Activated CD4-positive, alpha-beta T cell treated with anti-CD3 and anti-CD28 coated beads, Interleukin-2, amount 50 U/mL, for 4 hours (primary cell): ENCODE data around the gene SCFD2.
"Not testable (repeated sequence)": the region's sequence is repeated elsewhere in the genome, so short reads cannot be mapped to it uniquely, and the experiment has no call there.

Source experiments
- DNase-seq, 2 experiments: peaks; one replicate each; pipeline ENCODE4 v3.0.0-alpha.2; 2020

SCFD2 gene

DNA sequence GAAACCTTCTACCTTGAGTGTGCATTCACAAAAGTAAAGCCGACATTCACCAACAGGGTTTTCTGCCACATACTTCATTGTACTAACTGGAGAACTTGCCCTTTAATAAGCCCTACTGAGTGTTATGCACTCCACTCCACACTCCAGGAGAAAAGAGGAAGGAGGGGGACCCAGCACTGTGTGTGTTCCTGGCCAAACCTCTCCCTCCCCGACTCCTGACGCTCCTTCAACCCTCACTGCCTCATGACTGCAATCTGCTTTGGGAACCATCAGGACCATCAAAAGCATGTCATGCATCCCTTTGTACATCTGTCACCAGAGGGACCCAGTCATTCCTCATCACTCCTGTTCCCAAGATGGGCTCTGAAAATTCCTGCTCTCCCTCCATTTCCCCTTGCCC lies 360.1 kb downstream of the SCFD2 start:
- DNase-seq = no peak

DNA sequence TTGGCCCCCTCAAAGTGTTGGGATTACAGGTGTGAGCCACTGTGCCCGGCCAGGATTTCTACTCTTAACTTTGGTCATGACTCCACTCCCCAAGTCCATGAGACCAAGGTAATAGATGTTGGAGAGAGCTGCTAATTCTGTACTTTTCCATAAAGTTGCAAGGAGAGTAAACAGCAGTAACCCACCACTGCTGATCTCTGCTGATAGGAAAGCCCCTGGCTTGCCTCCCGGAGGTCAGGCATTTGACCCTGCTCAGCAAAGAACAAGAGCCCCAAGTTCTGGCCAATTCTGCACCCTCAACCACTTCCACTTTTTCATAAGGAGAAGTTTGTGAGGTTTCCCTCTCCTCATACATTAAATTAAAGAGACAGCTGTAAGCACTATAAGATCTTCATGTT lies 360.7 kb downstream of the SCFD2 start:
- DNase-seq = no peak

DNA sequence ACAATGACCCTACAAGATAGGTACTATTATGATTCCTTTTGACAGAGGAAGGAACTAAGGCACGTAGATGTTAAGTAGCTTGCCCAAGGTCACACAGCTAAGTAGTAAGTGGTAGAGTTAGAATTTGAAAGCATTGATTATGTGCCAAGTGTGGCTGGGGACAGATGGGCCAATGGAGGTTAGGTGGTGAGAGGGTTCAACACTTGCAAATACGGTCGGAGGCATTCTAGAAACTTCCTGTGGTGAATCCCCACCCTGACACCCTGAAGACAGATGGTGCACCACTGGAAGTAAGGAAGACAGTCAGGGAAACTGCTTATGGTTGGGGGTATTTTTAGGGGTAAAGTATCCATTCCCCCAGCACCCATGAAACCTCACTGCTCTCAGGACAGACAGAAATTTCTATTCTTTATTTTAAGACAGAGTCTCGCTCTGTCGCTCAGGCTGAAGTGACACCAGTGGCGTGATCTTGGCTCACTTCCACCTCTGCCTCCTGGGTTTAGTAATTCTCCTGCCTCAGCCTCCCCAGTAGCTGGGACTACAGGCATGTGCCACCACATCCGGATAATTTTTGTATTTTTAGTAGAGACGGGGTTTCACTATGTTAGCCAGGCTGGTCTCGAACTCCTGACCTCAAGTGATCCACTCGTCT lies 361.2 kb downstream of the SCFD2 start:
- DNase-seq = no peak

DNA sequence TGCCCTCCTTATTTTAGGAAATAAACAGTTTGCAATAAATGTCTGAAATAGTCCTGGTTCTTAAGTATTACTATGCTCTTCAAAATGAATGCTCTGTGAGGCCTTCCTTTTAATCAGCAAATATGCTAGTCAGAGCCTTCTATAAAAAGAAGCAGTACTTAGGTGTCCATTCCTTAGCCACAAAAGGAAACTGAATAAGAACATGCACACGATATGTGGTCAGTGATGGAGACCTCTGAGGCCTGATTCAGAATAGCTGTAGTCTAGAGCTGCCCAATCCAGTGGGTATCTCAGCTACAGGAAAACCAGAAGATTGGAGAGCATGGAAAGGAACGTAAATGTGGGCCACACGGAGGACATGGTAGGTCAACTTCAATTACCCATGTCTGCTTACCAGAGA lies 361.9 kb downstream of the SCFD2 start:
- DNase-seq = no peak

DNA sequence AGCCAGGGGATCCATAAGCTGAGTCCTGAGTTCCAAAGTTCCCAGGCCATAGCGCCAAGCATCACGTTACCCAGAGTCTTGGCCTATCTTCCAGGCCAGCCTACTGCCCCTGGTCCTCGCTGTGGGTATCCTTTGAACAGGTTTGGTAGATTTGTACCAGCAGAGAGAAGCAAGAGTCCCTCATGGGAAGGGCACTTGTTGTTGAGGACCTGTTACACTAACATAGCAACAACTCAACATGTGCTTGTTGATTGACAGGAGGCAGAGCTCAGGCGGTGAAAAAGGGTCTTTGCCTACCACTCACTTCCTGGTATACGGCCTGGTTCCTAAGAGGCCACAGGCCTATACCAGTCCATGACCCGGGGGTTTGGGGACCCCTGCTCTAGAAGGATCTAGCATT lies 365.3 kb downstream of the SCFD2 start:
- DNase-seq = no peak

DNA sequence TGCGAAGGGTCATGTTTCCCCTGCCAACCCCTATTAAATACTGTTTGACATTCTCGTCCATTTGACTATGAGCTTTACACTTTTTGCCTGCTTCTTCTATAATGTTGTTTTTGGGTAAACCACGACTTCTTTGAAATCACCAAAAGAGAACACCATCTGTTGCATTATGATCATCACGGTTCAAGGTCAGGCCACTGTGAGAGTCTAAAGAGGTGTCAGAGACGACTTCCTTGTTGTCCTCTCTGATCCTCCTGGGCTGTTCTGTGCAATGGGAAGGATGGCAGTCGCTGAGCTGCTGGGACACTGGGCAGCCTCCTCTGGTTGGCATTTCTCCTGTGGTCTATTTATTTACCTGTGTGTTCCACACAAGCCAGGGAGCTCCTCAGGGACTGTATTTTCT lies 366.2 kb downstream of the SCFD2 start:
- no peak for DNase-seq

DNA sequence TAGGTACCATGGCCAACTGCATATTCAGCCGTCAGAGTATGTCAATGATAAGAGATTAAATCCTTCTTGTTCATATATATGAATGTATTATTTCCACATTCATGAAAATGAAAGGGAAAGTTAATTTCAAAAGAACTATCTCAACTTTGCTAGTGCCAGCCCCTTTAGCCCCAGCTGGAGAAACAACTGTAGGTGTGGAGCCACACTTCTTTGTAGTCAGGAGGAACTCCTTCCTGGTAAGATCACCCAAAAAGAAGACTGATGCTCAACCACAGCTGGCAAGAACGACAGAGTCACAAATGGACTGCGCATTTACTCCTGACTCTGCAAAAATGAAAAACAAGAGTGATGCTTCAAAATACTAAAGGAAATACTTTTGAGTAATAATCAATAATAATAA lies 367.4 kb downstream of the SCFD2 start:
- no peak for DNase-seq

DNA sequence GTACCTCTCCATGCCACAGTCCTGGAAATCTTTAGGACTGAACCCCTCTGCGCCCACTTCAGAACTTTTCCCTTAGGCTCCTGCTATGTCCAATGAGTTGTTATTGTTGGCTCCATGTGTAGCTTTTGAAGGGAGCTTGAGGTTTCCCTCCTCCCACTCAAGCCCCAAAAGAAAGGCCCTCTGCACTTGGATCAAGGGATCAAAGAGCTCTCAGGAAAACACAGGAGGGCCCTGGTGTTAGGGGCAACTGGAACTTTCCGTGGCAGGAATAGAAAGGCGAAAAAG lies 368.8 kb downstream of the SCFD2 start:
- DNase-seq = no peak

DNA sequence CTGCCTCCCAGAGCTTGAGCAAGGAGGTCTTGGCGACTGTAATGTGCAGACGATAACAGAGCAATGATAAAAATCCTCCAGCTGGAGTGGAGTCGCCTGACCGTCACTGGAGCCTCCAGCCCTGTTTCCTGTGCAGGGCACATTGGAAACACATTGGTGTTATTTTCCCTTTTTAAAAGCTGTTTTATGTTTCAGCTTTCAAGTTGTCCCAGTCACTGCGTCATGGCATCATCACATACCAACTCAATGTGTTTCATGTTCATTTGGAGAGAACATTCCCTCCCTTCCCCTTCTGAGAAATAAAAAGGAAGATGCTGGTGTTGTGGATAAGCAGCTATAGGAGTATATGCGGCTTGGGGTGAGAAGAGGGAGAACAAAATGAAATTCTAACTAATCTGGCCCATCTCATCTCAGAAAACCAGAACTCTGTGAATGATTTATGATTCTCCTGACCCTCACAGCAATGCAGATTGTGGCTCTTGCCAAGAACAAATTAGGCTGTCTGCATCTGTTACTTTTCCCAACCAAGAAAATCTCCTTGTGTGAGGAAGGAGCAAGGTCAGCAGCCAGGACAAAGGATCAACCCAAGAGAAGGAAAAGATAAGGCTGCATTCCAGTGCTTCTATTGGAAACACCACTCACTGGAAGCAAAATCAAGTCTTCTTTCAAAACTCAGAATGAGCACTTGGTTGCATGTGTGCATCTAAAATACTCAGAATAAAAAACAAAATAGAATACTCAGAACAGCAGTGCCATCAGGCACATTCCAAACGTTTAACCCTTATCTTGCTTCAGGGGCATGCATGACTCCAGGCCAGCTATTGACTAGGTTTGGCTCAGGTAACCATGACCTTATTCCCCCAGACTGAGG lies 369.4 kb downstream of the SCFD2 start:
- no peak for DNase-seq

DNA sequence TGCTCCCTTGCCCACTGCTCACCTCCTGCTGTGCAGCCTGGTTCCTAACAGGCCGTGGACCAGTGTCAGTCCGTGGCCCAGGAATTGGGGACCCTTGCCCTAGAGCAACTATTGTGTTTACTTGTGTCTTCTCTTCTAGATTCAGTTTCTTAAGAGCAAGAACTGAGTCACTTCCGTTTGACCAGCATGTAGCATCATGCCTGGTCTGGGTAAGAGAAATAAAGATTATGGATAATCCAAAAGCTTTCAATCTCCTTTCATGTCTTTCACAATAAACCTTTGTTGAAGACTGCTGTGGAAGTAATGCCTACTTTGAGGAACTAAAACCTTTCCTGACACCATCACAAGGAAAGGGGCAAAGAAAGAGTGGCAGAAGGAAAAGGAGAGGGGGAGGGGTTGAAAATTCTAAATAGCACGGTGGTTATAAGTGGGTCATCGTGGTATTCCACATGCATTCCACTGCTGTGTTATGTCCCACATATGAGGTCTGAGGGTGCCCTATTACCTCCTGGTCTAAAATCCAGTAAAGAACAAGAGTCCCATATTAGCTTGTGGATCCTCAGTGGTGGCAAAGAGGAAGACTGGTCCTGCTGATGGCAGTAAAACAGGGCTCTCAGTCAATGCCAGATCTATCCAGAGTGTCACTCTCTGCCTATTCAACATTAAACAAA lies 370.4 kb downstream of the SCFD2 start:
- DNase-seq = no peak

DNA sequence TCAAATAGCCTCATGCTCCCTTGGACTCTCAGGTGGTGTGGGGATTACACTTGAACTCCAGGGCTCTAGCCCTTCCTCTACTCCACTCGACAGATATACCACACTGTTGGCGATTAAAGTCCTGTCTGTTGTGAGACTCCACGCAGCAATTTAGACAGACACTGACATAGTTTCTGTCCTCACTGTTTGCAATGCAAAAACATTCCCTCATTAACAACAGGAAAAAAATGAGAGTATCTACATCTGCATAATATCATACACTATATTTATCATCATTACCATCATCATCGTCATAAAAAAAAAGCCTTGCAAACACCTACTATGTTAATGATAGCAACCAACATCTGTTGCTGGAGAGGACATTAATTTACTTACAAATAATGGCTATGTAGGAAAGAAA lies 371.3 kb downstream of the SCFD2 start:
- no peak for DNase-seq

DNA sequence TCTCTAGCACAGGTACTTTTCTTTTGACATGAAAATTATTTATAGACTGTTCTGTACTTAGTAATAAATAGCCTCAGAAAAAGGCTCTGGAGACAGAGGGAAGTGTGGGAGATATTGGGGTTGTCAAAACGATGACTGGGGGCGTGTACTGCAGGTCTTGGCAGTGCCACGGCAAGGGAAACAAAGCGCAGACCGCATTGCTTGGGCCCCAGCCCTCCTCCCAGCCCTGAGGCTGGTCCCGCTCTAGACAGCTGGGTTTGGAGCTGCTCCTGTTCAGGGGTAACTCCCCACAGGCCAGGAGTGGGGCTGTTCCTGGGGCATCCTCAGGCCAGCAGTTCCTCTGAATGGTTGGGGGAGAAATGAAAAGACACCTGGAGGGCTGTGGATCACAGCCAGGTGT lies 372.1 kb downstream of the SCFD2 start:
- DNase-seq = no peak

DNA sequence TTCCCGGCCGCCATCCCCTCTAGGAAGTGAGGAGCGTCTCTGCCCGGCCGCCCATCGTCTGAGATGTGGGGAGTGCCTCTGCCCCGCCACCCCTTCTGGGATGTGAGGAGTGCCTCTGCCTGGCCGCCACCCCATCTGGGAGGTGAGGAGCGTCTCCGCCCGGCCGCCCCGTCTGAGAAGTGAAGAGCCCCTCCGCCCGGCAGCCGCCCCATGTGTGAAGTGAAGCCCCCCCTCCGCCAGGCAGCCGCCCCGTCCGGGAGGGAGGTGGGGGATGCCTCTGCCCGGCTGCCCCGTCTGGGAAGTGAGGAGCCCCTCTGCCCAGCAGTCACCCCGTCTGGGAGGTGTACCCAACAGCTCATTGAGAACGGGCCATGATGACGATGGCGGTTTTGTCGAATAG lies 373.3 kb downstream of the SCFD2 start:
- not testable (repeated sequence) for DNase-seq

DNA sequence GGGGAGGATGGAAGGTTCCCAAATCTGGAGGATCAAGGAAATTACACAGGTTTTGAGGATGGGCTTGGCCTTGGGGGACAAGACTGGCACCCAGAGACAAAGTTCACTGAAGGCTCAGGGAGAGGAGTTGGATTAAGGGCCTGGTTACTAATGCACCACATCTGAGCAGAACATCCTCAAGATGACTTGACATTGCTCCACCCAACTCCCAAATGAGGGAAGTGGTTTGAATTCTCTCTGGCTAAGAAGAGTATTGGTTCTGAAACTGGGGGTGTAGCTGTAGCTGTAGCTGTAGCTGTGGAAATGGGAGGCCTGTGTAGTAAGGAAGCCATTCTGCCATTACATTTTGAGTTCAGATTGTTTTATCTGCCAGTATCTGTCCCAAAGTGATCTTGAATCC lies 374.4 kb downstream of the SCFD2 start:
- DNase-seq = no peak

DNA sequence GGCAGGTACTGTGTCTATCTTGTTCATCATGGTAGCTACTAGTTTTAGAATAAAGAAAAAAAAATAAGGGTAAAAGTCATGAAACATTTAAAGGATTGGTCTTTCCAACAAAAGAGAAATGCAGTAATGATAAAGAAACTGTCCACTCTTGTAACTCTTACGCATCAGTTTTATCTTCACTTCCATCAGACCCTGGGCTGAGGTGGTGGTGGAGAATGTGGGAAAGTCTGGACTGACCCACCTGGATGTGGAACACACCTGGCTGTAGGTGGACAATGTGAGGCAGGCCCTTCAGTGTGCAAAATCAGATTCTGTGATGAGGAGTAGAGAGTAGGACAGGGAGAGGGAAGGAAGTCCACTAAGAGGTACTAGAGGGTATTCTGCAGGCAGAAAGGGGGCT lies 375.2 kb downstream of the SCFD2 start:
- no peak for DNase-seq

DNA sequence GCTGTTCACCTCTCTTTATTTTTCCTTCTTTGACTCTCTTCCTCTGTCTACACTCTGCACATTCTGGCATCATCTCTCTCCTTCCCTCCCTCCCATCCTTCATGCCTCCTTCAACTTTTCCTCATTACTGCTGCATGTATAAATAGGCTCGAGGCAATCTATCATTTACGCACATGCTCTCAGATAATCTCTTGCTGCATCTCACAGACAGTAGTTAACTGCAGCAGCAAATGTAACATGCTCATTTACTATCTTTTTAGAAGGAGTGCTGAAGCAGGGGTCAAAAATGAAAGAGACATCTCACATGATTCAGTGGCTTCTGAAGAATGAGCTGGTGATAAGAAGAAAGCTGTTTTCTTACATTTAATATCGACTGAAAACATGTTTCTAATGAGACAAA lies 376.0 kb downstream of the SCFD2 start:
- DNase-seq = no peak

DNA sequence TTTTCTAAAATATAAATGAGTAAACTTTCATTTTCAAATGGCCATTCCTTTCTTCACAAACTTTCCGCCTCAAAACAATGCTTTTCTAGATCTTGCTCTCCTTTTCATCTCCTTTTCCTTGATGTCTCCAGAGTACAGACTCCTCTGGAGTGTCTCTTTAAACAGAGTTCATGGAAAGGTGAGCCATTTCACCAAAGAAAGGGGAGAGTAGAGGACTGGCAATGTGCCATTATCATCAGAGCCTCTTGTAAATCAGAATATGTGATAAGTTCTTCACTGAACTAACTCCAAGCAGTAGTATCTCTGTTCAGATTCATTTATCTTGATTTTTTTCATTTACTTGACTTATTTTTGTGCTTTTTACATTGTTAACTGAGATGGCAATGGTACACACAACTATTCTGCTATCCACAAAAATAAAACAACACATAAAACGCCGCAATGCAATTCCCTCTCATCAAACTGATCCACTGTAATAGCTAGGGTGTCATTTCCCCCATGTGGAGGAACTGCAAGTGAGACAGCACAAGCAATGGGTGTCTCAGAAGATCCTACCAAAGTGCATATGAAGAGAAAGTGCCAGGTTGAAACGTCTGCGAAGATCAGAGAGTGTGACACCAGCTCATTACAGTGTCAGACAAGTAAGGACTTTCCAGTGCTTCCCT lies 378.3 kb downstream of the SCFD2 start:
- no peak for DNase-seq

DNA sequence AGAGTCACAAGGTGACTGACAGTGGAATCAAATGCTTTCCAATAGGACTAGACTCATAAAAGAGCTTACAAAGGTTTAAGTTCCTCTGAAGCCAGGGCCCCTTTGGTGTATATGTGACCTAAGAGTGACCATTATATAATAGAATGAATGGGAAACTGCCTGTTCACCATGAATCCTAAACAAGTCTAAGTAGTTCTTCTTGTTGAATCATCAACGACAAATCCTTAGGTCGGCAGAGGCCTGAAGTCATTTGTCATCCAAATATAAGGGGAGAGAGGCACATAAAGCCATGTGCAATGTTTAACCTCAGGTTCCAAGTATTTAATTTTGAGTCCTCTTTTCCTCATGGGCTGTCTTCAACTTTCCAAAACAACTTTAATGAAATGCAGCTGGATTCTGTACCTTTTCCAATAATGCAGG lies 381.4 kb downstream of the SCFD2 start:
- DNase-seq = no peak

DNA sequence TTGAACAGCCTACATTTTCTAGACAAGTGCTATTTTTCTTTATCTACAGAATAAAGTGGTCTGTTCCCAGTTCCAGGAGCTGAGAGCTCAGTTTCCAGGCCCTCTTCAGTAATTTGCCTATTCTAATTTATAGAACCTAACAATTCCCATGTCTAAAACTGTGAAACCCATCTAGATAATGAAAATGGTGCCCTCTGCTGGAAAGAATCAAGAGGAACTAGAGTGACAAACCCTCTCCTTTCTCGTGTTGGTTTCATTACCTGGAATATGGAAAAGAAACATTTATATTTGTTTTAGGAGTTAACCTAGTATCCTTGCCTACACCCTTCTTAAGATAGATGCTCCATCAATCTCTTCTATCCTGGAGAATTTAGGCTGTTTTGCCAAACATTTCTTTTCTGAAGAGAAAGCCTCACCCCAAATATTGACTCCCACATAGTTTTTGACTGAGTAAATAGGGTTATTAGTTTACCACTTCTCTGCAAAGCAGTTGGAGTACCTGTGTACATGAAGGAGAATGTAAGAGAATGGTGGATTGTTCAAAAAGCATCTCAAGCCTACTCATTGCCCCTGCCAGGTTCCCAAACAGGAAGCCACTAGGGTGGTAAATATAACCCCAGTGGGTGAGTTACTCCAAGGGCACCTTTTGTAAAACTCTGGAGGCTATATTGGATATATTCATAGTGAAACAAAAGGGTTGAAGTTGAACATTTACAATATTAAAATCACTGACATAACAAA lies 382.1 kb downstream of the SCFD2 start:
- DNase-seq = no peak

DNA sequence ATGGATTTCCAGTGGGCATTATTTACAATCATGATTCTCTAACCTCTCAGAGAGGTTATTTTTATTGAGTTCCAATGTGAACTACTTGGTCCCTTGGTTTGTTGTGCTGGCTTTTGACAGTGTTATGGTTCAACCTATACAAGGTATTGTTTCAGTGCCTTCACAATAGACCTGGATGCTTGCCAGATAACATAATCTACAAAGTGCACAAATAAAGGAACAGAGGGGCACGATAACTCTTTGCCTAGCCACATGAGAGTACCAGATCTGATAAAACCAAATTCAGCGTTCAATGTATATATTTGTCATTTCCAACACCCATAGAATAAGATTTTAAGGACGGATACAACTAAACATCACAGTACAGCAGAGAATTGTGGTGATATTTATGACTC lies 382.9 kb downstream of the SCFD2 start:
- no peak for DNase-seq

DNA sequence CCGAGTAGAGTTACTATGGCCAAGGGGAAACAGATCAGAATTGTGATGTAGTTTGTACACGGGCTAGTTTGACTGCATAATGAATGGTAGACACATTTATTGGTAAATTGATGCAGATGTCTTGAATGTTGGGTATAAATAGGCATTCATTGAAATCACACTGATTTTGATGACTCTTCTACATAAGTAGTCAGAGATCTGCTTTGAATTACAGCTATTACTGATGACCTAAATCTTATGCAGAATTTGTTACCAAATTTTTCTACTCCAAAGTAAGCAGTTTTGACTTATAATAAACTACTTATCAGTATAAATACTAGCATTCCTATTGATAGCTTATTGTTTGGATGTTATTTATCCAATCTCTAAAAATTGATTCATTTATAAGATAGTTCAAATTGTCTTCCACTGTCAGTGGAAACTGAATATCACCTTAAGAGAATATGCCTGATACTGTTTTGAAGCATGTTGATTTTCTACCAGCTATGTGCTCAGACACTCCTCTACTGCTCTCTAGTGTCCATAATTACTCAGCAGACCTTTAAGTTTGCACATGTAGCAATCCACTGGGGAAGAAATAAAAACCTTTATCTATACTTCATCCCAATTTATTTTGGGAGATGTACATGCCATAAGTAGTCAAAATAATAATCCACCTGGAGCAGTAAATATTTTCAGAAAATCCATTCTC lies 383.5 kb downstream of the SCFD2 start:
- no peak for DNase-seq

DNA sequence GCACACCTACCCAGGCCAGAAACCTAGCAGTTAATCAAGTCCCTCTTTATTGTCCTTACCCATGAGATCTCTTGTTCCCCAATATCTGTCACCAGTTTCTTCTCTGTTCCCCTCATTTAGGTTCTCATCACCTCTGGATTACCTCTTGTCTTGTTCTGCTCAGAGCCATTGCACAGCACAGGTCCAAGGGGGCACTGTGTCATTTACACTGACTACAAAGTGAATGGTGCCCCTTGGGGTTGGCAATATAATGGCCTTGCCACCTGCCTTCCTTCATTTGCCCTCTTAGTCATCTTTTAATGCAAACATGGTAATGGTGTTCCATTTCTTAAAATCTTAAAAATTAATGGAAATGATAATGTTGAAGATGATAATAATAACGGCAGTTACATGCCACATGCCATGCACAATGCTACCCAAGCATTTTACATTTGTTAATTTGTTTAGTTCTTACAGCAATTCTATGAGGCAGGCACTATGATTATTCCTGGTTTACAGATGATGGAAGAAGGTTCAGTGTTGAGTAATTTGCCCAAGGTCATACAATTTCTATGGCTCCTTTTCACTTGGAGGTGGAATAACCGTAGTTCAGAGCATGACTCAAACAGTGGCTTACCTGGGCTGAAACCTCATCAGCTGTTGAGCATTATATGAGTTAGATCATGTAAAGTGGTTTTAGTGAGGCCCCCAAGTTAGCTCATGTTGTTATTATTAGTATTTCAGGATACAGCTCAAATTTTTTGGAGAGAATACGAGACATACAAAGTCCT lies 385.9 kb downstream of the SCFD2 start:
- no peak for DNase-seq
